ENCODE results near the gene PLCH2.
"Not testable (repeated sequence)": the region's sequence is repeated elsewhere in the genome, so short reads cannot be mapped to it uniquely, and the experiment has no call there.

PLCH2 gene

GRCh38 chr1:2476061-2476999, at the start of gene PLCH2:
Gene PLCH2, plus strand, starts transcription at chr1:2476289. Its CDS starts 300 bp downstream, at chr1:2476589.
- in situ Hi-C loops (cut with MboI; ENCODE audit: low sequenced_read_pairs): no loop called here

GRCh38 chr1:2426540-2426939, 49.5 kb upstream of the PLCH2 start:
- in situ Hi-C loops (cut with MboI; ENCODE audit: low sequenced_read_pairs): no loop called here

GRCh38 chr1:2427051-2427450, 49.0 kb upstream of the PLCH2 start:
- in situ Hi-C loops (cut with MboI; ENCODE audit: low sequenced_read_pairs): no loop called here

DNA sequence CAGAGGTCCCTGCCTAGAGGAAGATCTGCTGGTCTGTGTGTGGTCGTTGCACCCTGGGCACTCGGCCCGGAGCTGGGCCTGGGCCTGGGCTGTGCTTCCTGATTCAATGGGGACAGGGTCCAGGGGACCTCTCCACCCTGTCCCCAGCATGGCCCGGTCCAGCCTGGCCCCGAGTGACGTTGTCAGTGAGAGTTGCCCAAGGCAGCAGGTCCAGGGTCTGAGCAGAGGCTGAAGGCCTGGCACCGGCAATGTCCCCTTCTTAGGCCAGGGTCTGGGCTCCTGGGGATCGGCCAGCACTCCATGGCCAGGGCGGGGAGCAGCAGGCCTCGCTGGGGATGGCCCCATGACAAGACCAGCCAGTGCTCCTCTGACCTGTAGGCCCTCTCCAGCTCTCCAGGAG, 48.1 kb upstream of the PLCH2 start:
- in situ Hi-C loops (cut with MboI; ENCODE audit: low sequenced_read_pairs): no loop called here

- in situ Hi-C loops (cut with MboI; ENCODE audit: low sequenced_read_pairs): no loop called here
Observed at GRCh38 chr1:2428490-2428889, 47.6 kb upstream of the PLCH2 start.

DNA sequence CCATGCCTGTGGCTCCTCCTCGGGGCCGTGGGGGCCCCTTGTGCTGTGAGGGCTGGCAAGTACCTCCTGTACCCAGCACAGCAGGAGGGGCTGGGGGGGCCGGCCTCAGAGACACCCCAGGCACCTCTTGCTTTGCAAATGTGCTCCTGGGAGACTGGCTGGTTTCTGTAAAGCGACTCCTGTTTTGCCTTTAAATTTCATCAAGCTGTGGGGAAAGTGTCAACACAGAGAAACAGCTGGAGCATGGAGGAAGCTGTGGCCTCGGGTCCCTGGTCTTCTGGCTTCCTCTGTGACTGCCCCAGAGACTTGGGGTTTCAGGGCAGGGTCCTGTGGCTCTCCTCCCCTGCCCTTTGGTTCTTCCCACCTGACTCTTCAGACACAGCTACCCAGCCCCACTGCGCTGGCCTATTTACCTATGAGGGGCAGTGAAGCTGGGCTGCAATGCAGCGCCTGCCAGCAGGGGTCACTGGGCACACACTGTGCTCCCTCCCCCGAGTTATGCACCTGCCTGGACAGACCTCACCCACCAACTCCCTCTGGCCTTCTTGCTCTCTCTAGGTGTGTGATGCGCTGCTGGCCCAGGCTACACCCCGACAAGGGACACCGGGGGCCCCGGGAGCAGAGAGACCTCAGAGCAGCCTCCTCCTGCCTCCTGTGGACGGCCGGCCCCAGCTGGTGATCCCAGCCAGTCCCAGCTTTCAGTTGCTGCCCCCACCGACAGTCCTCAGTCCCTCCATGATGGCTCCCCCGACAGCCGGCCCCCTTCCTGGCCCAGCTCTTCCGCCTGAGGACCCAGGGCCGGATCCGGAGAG, 46.1 kb upstream of the PLCH2 start:
- in situ Hi-C loops (cut with MboI; ENCODE audit: low sequenced_read_pairs): no loop called here

DNA sequence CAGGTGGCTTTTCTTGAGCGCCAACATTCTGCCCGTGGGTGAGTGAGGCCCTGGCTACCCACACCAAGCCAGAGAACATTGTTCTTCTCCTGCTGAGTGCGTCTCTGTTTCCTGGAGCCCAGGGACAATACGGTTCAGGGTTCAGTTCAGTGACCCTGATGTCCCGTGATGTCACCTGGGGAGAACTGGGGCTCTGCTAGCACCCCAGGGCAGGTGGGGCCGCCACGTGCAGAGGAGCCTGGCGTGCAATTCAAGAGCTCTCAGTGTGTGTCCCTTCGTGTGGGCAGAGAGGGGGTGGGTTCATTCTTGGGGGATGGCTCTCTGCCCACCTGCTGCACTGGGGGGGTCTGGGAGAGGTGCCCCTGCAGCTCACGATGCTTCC, 45.5 kb upstream of the PLCH2 start:
- in situ Hi-C loops (cut with MboI; ENCODE audit: low sequenced_read_pairs): no loop called here

DNA sequence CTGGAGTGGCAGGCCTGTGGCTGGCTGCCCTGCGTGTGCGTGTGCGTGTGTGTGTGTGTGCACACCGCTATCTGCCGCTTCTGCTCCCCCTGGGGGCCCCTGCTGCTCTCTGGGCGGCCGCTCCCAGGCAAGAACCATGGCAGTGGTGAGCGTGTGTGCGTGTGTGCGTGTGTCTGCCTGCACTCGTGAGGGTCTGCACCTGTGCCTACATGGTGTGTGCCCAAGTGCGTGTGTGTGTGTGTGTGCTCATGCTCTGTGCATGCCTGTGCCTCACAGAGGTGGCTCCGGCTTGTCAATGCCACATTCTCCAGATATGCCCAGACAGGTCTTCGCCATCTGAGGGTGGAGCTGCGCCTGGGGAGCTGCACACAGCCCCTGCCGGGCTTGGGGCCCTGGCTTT, 45.0 kb upstream of the PLCH2 start:
- in situ Hi-C loops (cut with MboI; ENCODE audit: low sequenced_read_pairs): no loop called here

DNA sequence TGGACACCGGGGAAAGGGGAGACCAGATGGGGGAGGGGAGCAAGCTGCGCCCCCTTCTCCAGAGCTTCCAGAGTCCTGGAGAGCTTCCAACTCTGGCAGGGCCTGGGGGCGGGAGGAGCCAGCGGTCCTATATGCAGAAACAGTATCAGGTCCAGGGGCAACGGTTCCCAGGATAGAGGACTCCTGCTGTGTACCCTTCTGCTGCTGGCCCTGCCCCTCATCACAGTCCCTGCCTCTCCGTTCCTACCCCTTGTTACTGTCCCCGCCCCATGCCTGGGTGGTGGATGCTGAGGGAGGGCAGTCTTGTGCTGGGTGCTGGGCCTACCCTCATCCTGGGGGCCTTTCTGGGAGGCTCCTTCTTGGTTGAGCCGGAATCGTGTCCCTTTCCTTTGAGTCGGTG, 44.6 kb upstream of the PLCH2 start:
- in situ Hi-C loops (cut with MboI; ENCODE audit: low sequenced_read_pairs): no loop called here

GRCh38 chr1:2432441-2432844, 43.6 kb upstream of the PLCH2 start:
- in situ Hi-C loops (cut with MboI; ENCODE audit: low sequenced_read_pairs): no loop called here

- in situ Hi-C loops (cut with MboI; ENCODE audit: low sequenced_read_pairs): no loop called here
Observed at GRCh38 chr1:2433196-2433595, 42.9 kb upstream of the PLCH2 start.

DNA sequence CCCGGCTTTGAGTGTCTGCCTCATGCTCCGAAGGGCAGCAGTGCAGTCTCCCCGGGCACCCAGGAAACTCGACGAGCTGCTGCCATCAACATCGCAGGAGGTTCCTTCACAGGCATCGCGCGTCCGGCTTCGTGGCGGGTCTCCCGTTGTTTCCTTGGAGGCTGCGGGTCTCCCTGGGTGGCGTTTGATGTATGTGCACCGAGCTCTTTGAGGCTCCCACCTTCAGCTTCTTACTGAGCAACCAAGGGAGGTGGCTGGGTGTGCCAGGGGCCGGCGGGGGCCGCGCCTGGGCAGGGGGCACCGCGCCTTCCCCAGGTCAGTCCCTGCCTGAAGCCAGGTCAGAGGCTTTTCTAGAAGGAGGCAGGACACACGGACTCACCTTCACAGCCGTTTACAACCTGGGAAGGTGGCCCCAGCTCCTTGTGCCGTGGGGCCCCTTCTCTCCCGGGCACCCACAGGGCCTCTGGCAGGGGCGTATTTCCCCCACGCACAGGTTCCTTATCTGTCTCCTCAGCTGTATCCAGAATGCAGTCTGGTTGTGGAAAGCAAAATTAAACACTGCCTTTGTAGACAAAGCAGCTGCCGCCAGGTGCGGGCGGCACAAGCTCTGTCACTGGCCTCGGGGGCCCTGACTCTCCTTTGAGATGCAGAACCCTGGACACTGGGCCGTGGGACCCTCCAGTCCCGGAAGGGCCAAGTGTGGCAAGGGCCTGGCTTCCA, 42.0 kb upstream of the PLCH2 start:
- in situ Hi-C loops (cut with MboI; ENCODE audit: low sequenced_read_pairs): no loop called here

DNA sequence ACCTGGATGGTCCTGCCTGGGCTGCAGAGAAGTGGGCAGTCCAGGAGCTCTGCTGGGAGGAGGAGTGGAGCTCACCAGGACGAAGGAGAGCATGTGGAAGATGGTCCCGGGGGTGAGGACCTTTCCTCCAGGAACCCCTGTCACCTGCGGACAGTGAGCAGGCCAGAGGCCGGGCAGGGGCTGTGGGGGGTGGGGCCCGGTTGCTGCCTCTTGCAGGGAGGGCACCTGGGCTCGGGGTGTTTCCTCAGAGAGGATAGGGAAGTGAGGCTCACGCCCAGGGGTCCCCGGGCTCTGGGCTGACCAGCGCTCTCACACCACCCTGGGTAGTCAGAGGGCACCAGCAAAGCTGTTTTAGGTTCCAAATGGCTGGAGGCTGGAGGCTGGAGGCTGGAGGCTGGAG, 41.0 kb upstream of the PLCH2 start:
- in situ Hi-C loops (cut with MboI; ENCODE audit: low sequenced_read_pairs): no loop called here

- in situ Hi-C loops (cut with MboI; ENCODE audit: low sequenced_read_pairs): no loop called here
Observed at GRCh38 chr1:2435746-2436355, 40.2 kb upstream of the PLCH2 start.

GRCh38 chr1:2436876-2437275, 39.2 kb upstream of the PLCH2 start:
- in situ Hi-C loops (cut with MboI; ENCODE audit: low sequenced_read_pairs): no loop called here

- in situ Hi-C loops (cut with MboI; ENCODE audit: low sequenced_read_pairs): no loop called here
Observed at GRCh38 chr1:2437617-2438016, 38.5 kb upstream of the PLCH2 start.

- in situ Hi-C loops (cut with MboI; ENCODE audit: low sequenced_read_pairs): no loop called here
Observed at GRCh38 chr1:2438038-2438437, 38.1 kb upstream of the PLCH2 start.

GRCh38 chr1:2438641-2439040, 37.4 kb upstream of the PLCH2 start:
- in situ Hi-C loops (cut with MboI; ENCODE audit: low sequenced_read_pairs): no loop called here

- in situ Hi-C loops (cut with MboI; ENCODE audit: low sequenced_read_pairs): no loop called here
Observed at GRCh38 chr1:2439369-2439768, 36.7 kb upstream of the PLCH2 start.

- in situ Hi-C loops (cut with MboI; ENCODE audit: low sequenced_read_pairs): not testable (repeated sequence)
Observed at GRCh38 chr1:2440346-2440745, 35.7 kb upstream of the PLCH2 start.

- in situ Hi-C loops (cut with MboI; ENCODE audit: low sequenced_read_pairs): no loop called here
Observed at GRCh38 chr1:2441746-2442145, 34.3 kb upstream of the PLCH2 start.
